Effector memory CD4-positive, alpha-beta T cell (primary cell): ENCODE results near the gene KCNK15.

Source experiments
- DNase-seq, 3 donors: peaks; one replicate each; pipeline ENCODE4 v3.0.0-alpha.2; 2020
- H3K27ac ChIP-seq: 2 replicates; pipeline ENCODE4 v1.7.0; 2013; ENCODE audit warnings: mild to moderate bottlenecking, low read length, moderate library complexity; ENCODE audit not compliant: insufficient read depth, poor library complexity, severe bottlenecking
- H3K27me3 ChIP-seq: replicated peaks from 2 replicates; pipeline ENCODE4 v1.7.0; 2013; ENCODE audit warnings: mild to moderate bottlenecking, low read length; ENCODE audit not compliant: insufficient read depth, control insufficient read depth, poor library complexity, severe bottlenecking
- H3K36me3 ChIP-seq: 2 replicates; pipeline ENCODE4 v1.7.0; 2013; ENCODE audit warnings: mild to moderate bottlenecking, low read length, moderate library complexity; ENCODE audit not compliant: control insufficient read depth, insufficient read depth
- H3K4me1 ChIP-seq: 2 replicates; pipeline ENCODE4 v1.7.0; 2013; ENCODE audit warnings: low read length, mild to moderate bottlenecking; ENCODE audit not compliant: control insufficient read depth, insufficient read depth, poor library complexity, severe bottlenecking
- H3K4me3 ChIP-seq: 2 replicates; pipeline ENCODE4 v1.7.0; 2013; ENCODE audit warnings: low read length, low read depth, mild to moderate bottlenecking; ENCODE audit not compliant: insufficient read depth, poor library complexity, severe bottlenecking
- H3K9me3 ChIP-seq: 2 replicates; pipeline ENCODE4 v1.7.0; 2013; ENCODE audit warnings: mild to moderate bottlenecking, low read length, moderate library complexity; ENCODE audit not compliant: control insufficient read depth

Gene KCNK15

GRCh38 chr20:44723391-44723790 lies 22.3 kb upstream of the KCNK15 start:
- no peak overlapping the region for H3K27ac ChIP-seq
- H3K4me1 ChIP-seq: no peaks in the 10 kb centered on the region

GRCh38 chr20:44723798-44724362 lies 21.8 kb upstream of the KCNK15 start:
- H3K27ac ChIP-seq: no peak overlapping the region
- H3K9me3 ChIP-seq: no peaks in the 10 kb centered on the region
- DNase-seq: no peak
- no peaks in the 10 kb centered on the region for H3K36me3 ChIP-seq
- H3K4me1 ChIP-seq: no peaks in the 10 kb centered on the region
- no peaks in the 10 kb centered on the region for H3K27me3 ChIP-seq
- no peak overlapping the region for H3K4me3 ChIP-seq

More at GRCh38 chr20:44723391-44723790, 22.3 kb upstream of the KCNK15 start:
- no peak for DNase-seq
- Histone ChIP-seq H3K36me3 (no peaks in the 10 kb centered on the region), H3K4me3 (no peak overlapping the region), H3K27me3 (no peaks in the 10 kb centered on the region), H3K9me3 (no peaks in the 10 kb centered on the region)

DNA sequence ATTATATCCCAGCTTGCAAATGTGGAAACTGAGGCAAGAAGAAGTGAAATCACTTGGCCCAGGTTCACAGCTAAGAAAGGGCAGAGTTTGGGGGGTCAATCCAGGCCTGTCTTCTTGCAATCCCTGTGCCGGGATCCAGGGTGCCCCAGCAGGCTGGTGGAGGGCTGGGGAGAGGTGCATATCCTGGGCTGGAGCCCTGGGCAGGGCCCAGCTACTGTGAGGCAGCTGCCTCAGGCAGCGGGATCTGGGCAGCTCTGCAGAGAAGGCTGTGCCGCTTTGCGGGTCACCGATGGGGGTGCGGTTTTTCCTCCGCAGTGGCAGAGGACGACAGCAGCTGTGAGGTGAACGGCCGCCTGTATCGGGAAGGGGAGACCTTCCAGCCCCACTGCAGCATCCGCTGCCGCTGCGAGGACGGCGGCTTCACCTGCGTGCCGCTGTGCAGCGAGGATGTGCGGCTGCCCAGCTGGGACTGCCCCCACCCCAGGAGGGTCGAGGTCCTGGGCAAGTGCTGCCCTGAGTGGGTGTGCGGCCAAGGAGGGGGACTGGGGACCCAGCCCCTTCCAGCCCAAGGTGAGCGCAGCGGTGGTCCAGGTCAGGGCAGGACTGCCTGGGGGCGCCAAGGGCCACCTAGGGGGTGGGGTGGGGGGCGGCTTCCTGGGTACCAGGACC lies 21.1 kb upstream of the KCNK15 start:
- H3K9me3 ChIP-seq: no peaks in the 10 kb centered on the region
- no peak overlapping the region for H3K27ac ChIP-seq
- no peaks in the 10 kb centered on the region for H3K36me3 ChIP-seq
- H3K4me1 ChIP-seq: no peaks in the 10 kb centered on the region
- no peak for DNase-seq
- H3K4me3 ChIP-seq: no peak overlapping the region
- H3K27me3 ChIP-seq: no peaks in the 10 kb centered on the region

DNA sequence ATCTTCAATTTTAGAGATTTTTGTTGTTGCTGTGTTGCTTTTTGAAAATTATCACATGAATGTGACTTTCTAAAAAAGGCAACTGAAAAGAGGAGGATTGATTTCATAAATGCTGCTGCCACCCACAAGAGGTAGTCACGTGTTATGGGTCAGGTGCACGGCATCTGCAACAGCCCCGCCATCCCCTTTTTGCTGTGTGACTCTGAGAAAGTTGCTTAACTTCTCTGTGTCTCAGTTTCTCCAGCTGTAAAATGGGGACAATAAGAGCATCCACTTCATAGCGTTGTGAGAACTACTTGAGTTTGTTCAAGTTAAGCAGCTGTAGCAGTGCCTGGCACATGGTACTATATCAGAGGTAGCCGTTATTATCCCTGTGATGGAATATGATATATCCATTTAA lies 19.8 kb upstream of the KCNK15 start:
- no peaks in the 10 kb centered on the region for H3K27me3 ChIP-seq
- H3K27ac ChIP-seq: no peak overlapping the region
- no peak for DNase-seq
- H3K4me1 ChIP-seq: no peaks in the 10 kb centered on the region
- H3K9me3 ChIP-seq: no peaks in the 10 kb centered on the region
- no peak overlapping the region for H3K4me3 ChIP-seq
- no peaks in the 10 kb centered on the region for H3K36me3 ChIP-seq

- H3K4me3 ChIP-seq: no peak overlapping the region
- no peak overlapping the region for H3K27ac ChIP-seq
- no peak for DNase-seq
- H3K27me3 ChIP-seq: no peaks in the 10 kb centered on the region
- no peaks in the 10 kb centered on the region for H3K9me3 ChIP-seq
- H3K4me1 ChIP-seq: no peaks in the 10 kb centered on the region
- no peaks in the 10 kb centered on the region for H3K36me3 ChIP-seq
Observed at GRCh38 chr20:44727039-44727438, 18.6 kb upstream of the KCNK15 start.

- no peaks in the 10 kb centered on the region for H3K4me1 ChIP-seq
- no peak overlapping the region for H3K4me3 ChIP-seq
- no peaks in the 10 kb centered on the region for H3K36me3 ChIP-seq
- DNase-seq: no peak
- no peaks in the 10 kb centered on the region for H3K27me3 ChIP-seq
- no peaks in the 10 kb centered on the region for H3K9me3 ChIP-seq
- H3K27ac ChIP-seq: no peak overlapping the region
Observed at GRCh38 chr20:44727651-44728050, 18.0 kb upstream of the KCNK15 start.

GRCh38 chr20:44728801-44729443 lies 16.7 kb upstream of the KCNK15 start:
- H3K36me3 ChIP-seq: no peaks in the 10 kb centered on the region
- no peak overlapping the region for H3K27ac ChIP-seq
- DNase-seq: no peak
- no peak overlapping the region for H3K4me3 ChIP-seq
- H3K27me3 ChIP-seq: no peaks in the 10 kb centered on the region
- no peaks in the 10 kb centered on the region for H3K4me1 ChIP-seq
- H3K9me3 ChIP-seq: no peaks in the 10 kb centered on the region

DNA sequence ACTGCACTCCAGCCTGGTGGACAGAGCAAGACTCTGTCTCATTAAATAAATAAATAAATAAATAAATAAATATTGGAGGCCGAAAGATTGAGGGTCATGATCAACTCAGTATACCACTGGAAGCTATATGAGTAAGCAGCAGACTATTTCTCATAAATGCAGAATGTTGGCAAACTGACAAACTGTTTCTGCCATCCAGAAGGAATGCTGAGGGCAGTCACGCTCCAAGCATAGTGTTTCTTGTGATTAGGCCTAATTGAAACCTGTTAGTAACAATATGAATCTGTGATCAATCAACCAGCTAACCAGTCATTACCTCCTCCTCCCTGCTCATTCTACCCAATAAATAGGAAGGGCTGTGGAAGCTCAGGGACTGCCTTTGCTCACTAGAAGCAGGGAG lies 15.2 kb upstream of the KCNK15 start:
- Histone ChIP-seq H3K27me3 (no peaks in the 10 kb centered on the region), H3K36me3 (no peaks in the 10 kb centered on the region), H3K9me3 (no peaks in the 10 kb centered on the region), H3K4me1 (no peaks in the 10 kb centered on the region), H3K4me3 (no peak overlapping the region), H3K27ac (no peak overlapping the region)
- no peak for DNase-seq

DNA sequence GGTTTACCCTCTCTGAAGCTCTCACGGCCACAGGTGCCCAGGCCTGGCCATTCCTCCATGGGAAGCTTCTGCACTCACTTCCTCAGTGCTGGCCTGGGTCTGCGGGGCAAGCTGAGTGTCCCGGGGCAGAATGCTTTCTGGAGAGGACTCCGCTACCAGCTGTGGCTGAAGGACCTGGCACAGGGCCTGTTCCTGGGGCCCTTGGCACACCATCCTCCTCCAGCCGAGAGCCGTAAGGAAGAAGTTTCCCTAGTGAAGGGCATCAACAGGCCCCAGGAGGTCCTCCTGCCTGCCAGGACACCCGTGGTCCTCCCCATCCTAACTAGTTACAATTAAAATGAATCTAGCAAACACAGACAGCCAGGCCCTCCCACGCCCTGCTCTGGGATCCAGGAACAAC lies 14.0 kb upstream of the KCNK15 start:
- no peak overlapping the region for H3K27ac ChIP-seq
- no peaks in the 10 kb centered on the region for H3K4me1 ChIP-seq
- no peak overlapping the region for H3K4me3 ChIP-seq
- no peaks in the 10 kb centered on the region for H3K27me3 ChIP-seq
- H3K36me3 ChIP-seq: no peaks in the 10 kb centered on the region
- no peak for DNase-seq
- no peaks in the 10 kb centered on the region for H3K9me3 ChIP-seq

- no peaks in the 10 kb centered on the region for H3K4me1 ChIP-seq
- DNase-seq: no peak
- H3K27me3 ChIP-seq: no peaks in the 10 kb centered on the region
- no peaks in the 10 kb centered on the region for H3K9me3 ChIP-seq
- H3K36me3 ChIP-seq: no peaks in the 10 kb centered on the region
- no peak overlapping the region for H3K4me3 ChIP-seq
- no peak overlapping the region for H3K27ac ChIP-seq
Observed at GRCh38 chr20:44732327-44732726, 13.3 kb upstream of the KCNK15 start.
